ENCODE data around the gene TAS2R40. TPM values are rescaled to one million over a fixed set of nuclear protein-coding genes. Genes with fewer than 3 reads are reported as not detected.

Gene TAS2R40
- total and polyA plus RNA-seq, 11 donors, result not detected

DNA sequence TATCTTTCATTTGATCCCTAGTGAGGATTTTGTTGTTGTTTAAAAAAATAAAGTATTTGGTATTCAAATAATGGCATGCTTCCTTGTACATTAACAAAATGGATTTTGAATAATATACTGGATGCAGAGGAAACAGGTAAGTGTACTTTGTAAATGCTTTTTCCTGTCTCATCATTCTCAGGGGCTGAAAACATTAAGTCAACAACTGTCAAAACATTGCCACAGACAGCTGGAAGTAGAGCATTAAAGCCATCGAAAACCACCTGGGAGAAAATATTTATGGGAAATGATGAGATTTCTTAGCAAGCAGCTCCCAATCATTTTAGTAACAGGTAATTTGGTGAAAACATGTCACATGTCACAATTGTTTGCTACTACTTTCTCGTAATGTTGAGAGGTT, 28.0 kb upstream of the TAS2R40 start:
- Histone ChIP-seq H3K4me1 (no peaks in the 10 kb centered on the region), H3K4me3 (no peak overlapping the region), H3K27ac (no peak overlapping the region), H3K9me3 (peaks cover 0 to 18% (median 0%) of the 10 kb centered on the region in 12 donors), H3K36me3 (no peaks in the 10 kb centered on the region), H3K27me3 (no peaks in the 10 kb centered on the region)
- TF ChIP-seq POLR2A (IDR thresholded peaks at IDR 0.05), result no peak
- TF ChIP-seq, protein P1, sequence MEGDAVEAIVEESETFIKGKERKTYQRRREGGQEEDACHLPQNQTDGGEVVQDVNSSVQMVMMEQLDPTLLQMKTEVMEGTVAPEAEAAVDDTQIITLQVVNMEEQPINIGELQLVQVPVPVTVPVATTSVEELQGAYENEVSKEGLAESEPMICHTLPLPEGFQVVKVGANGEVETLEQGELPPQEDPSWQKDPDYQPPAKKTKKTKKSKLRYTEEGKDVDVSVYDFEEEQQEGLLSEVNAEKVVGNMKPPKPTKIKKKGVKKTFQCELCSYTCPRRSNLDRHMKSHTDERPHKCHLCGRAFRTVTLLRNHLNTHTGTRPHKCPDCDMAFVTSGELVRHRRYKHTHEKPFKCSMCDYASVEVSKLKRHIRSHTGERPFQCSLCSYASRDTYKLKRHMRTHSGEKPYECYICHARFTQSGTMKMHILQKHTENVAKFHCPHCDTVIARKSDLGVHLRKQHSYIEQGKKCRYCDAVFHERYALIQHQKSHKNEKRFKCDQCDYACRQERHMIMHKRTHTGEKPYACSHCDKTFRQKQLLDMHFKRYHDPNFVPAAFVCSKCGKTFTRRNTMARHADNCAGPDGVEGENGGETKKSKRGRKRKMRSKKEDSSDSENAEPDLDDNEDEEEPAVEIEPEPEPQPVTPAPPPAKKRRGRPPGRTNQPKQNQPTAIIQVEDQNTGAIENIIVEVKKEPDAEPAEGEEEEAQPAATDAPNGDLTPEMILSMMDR (IDR thresholded peaks at IDR 0.05), result no peak
- no peak for ATAC-seq
- WGBS, 4 donors, result 80 to 92% (median 86%) methylated on average over 2 of the region's 2 CpGs
- intact Hi-C loops (cut with DNase I), result no loop called here
- DNase-seq, result no peak

DNA sequence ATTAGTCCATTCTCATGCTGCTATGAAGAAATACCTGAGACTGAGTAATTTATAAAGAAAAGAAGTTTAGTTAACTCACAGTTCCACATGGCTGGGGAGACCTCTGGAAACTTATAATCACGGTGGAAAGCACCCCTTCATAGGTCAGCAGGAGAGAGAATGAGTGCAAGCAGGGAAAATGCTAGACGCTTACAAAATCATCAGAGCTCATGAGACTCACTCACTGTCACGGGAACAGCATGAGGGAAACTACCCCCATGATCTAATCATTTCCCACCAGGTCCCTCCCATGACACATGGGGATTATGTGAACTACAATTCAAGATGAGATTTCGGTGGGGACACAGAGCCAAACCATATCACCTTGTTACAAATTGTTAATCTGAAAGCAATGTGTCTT, 22.8 kb upstream of the TAS2R40 start:
- H3K4me1 ChIP-seq, result no peaks in the 10 kb centered on the region
- H3K27me3 ChIP-seq, result no peaks in the 10 kb centered on the region
- DNase-seq, result no peak
- 61 to 68% (median 65%) methylated on average over 4 of the region's 4 CpGs for WGBS, 4 donors
- no peak overlapping the region for H3K4me3 ChIP-seq
- TF ChIP-seq, protein P1 (IDR thresholded peaks at IDR 0.05), result no peak
- no peak for TF ChIP-seq POLR2A (IDR thresholded peaks at IDR 0.05)
- H3K27ac ChIP-seq, result no peak overlapping the region
- intact Hi-C loops (cut with DNase I), result no loop called here
- H3K9me3 ChIP-seq, result peaks cover 0 to 18% (median 0%) of the 10 kb centered on the region in 12 donors
- ATAC-seq, result no peak
- H3K36me3 ChIP-seq, result no peaks in the 10 kb centered on the region

DNA sequence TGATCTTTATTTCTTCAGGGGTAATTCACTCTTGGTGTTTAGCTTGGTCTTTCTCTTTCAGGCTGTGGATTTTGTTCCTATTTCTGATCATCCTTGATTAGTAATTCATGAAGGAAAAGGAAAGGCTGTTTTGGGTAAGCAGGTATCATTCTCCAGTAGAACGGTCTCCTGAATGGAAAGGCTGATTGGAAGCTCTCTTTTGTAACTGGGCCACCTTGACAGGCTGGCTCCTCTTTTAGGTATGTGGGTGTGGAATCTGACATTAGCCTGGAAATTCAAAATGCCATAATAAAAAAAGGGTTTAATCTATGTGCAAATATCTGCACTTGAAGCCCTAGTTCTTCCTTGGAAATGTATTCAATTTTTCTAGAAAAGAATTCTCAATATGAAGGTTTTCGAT, 19.7 kb upstream of the TAS2R40 start:
- Histone ChIP-seq H3K36me3 (no peaks in the 10 kb centered on the region), H3K27me3 (no peaks in the 10 kb centered on the region), H3K27ac (no peak overlapping the region), H3K9me3 (peaks cover 0 to 10% (median 0%) of the 10 kb centered on the region in 12 donors), H3K4me3 (no peak overlapping the region), H3K4me1 (peaks cover 0 to 13% (median 0%) of the 10 kb centered on the region in 12 donors)
- ATAC-seq (no peak), DNase-seq (no peak)
- TF ChIP-seq POLR2A (IDR thresholded peaks at IDR 0.05), result no peak
- TF ChIP-seq, protein P1 (IDR thresholded peaks at IDR 0.05), result no peak
- intact Hi-C loops (cut with DNase I), result loop anchor here in 1 of 10 donors (10.0 kb wide), 1 partner anchor 327 kb away; no protein-coding TSS in a partner anchor
- 90 to 94% (median 92%) methylated on average over 2 of the region's 2 CpGs for WGBS, 4 donors

DNA sequence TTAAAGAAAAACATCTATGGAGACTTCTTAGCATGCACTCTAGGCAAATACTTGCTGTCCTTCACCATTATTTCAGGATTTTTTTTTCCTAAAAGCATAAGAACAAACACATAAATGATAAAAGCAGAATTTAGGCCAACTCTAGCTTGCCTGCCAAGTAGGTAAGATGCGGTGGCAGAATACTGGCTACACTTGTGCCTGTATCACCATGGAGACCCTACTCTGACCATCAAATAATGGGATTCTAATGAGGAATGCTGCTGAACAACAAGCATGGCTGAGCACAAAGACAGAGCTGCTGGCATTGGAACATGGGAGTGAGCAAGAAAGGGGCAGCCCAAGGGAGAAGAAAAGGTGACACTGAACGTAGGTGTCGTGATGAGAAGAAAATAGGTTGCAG, 18.5 kb upstream of the TAS2R40 start:
- DNase-seq (no peak), ATAC-seq (no peak)
- H3K9me3 ChIP-seq, result peaks cover 0 to 5% (median 0%) of the 10 kb centered on the region in 12 donors
- 87 to 93% (median 90%) methylated on average over 3 of the region's 3 CpGs for WGBS, 4 donors
- no peaks in the 10 kb centered on the region for H3K27me3 ChIP-seq
- no peak overlapping the region for H3K4me3 ChIP-seq
- TF ChIP-seq POLR2A (IDR thresholded peaks at IDR 0.05), result no peak
- TF ChIP-seq, protein P1 (IDR thresholded peaks at IDR 0.05), result no peak
- peaks cover 0 to 13% (median 0%) of the 10 kb centered on the region in 12 donors for H3K4me1 ChIP-seq
- H3K27ac ChIP-seq, result no peak overlapping the region
- intact Hi-C loops (cut with DNase I), result loop anchor here in 1 of 10 donors (10.0 kb wide), 1 partner anchor 329 kb away; no protein-coding TSS in a partner anchor
- H3K36me3 ChIP-seq, result no peaks in the 10 kb centered on the region

Measured in heart left ventricle (tissue), 16 donors.